Neural progenitor cell (in vitro differentiated cells): ENCODE data around the gene PTPN11. TPM values are rescaled to one million over a fixed set of nuclear protein-coding genes. Genes with fewer than 3 reads are reported as not detected.
"Not testable (repeated sequence)": the region's sequence is repeated elsewhere in the genome, so short reads cannot be mapped to it uniquely, and the experiment has no call there.

Source experiments
- DNase-seq: peaks from one replicate; pipeline ENCODE4 v3.0.0-alpha.2; 2016; ENCODE audit warnings: low spot score
- H2AFZ ChIP-seq: fragments of 200-600 bp; sonication (generic); replicated peaks from 2 replicates; pipeline ENCODE4 v1.6.1; 2016; ENCODE audit warnings: antibody characterized with exemption
- H3F3A ChIP-seq: fragments of 200-600 bp; sonication (generic); 2 replicates; pipeline ENCODE4 v1.6.1; 2016; ENCODE audit warnings: antibody characterized with exemption, low read depth
- H3K27ac ChIP-seq: fragments of 200-600 bp; sonication (generic); 2 replicates; pipeline ENCODE4 v1.5.1; 2016; ENCODE audit warnings: mild to moderate bottlenecking
- H3K27me3 ChIP-seq: fragments of 200-600 bp; sonication (generic); 2 replicates; pipeline ENCODE4 v1.6.1; 2016; ENCODE audit warnings: mild to moderate bottlenecking, moderate library complexity
- H3K36me3 ChIP-seq: fragments of 200-600 bp; sonication (generic); 2 replicates; pipeline ENCODE4 v1.5.1; 2016
- H3K4me1 ChIP-seq: fragments of 200-600 bp; sonication (generic); 2 replicates; pipeline ENCODE4 v1.6.1; 2016; ENCODE audit warnings: mixed run types
- H3K4me2 ChIP-seq: fragments of 200-600 bp; sonication (generic); 2 replicates; pipeline ENCODE4 v1.6.1; 2016
- H3K4me3 ChIP-seq: fragments of 200-600 bp; sonication (generic); 2 replicates; pipeline ENCODE4 v1.5.1; 2016
- H3K79me2 ChIP-seq: fragments of 200-600 bp; sonication (generic); 2 replicates; pipeline ENCODE4 v1.6.1; 2016; ENCODE audit warnings: low read depth
- H3K9ac ChIP-seq: fragments of 200-600 bp; sonication (generic); 2 replicates; pipeline ENCODE4 v1.6.1; 2016
- H3K9me3 ChIP-seq: fragments of 200-600 bp; sonication (generic); 2 replicates; pipeline ENCODE4 v1.5.1; 2016; ENCODE audit warnings: low read depth
- H4K20me1 ChIP-seq: fragments of 200-600 bp; sonication (generic); 2 replicates; pipeline ENCODE4 v1.6.1; 2016; ENCODE audit warnings: low read depth
- H3K27ac Mint-ChIP-seq: 3 replicates; pipeline ENCODE4 v1.8.0; 2021; ENCODE audit warnings: mixed read lengths
- H3K27me3 Mint-ChIP-seq: 2 replicates; pipeline ENCODE4 v1.8.0; 2022; ENCODE audit warnings: low read depth, mild to moderate bottlenecking, inconsistent platforms, moderate library complexity, mixed read lengths; ENCODE audit not compliant: insufficient read depth
- H3K36me3 Mint-ChIP-seq: 3 replicates; pipeline ENCODE4 v1.8.0; 2021; ENCODE audit warnings: mixed read lengths
- H3K4me1 Mint-ChIP-seq: 3 replicates; pipeline ENCODE4 v1.8.0; 2021; ENCODE audit warnings: mixed read lengths
- H3K4me3 Mint-ChIP-seq: 3 replicates; pipeline ENCODE4 v1.8.0; 2021; ENCODE audit warnings: mild to moderate bottlenecking, moderate library complexity, mixed read lengths
- H3K9me3 Mint-ChIP-seq: 3 replicates; pipeline ENCODE4 v1.8.0; 2020; ENCODE audit warnings: mixed read lengths
- EZH2 ChIP-seq: fragments of 200-600 bp; sonication (generic); IDR thresholded peaks from 2 replicates; pipeline ENCODE4 v1.6.1; 2017; ENCODE audit warnings: antibody characterized with exemption, mild to moderate bottlenecking, moderate library complexity
- EZH2phosphoT487 ChIP-seq: fragments of 200-600 bp; sonication (generic); IDR thresholded peaks from 2 replicates; pipeline ENCODE4 v1.6.1; 2017; ENCODE audit warnings: antibody characterized with exemption
- total RNA-seq: library from RNA; depleted of rRNA; stranded (reverse); fragments of >200 nt; gene quantifications from 2 replicates; pipeline ENCODE4 v1.2.3, GENCODE V29; 2015; ENCODE audit warnings: low replicate concordance
- TF ChIP-seq, protein P1 (sequence below): fragments of 200-600 bp; sonication (generic); IDR thresholded peaks from 2 replicates; pipeline ENCODE4 v1.5.1; 2017; ENCODE audit warnings: antibody characterized with exemption, mild to moderate bottlenecking

The PTPN11 gene
- total RNA-seq, 1 donor from 2014 or later = 85.2 TPM

DNA sequence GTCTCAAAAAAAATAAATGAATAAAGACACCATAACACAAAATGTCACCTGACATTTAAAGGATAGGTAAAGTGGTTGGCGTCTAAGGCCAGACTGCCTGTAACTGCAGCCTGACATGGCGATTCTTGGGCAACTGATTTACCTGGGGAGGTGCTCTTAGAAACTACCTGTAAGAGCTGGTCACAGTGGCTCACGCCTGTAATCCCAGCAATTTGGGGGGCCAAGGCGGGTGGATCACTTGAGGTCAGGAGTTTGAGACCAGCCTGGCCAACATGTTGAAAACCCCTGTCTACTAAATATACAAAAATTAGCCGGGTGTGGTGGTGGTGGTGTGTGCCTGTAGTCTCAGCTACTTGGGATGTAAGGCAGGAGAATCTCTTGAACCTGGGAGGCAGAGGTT is 17.7 kb upstream of the PTPN11 start:
- H3K9me3 Mint-ChIP-seq = peaks cover 3% of the 10 kb centered on the region
- H3K27me3 ChIP-seq = no peaks in the 10 kb centered on the region
- no peak for DNase-seq
- no peak overlapping the region for H3K4me2 ChIP-seq
- H4K20me1 ChIP-seq = peaks cover 14% of the 10 kb centered on the region
- no peak overlapping the region for H3K27ac Mint-ChIP-seq
- H3K9me3 ChIP-seq = no peaks in the 10 kb centered on the region
- no peak overlapping the region for H3K4me3 Mint-ChIP-seq
- no peak overlapping the region for H2AFZ ChIP-seq
- TF ChIP-seq EZH2 (no peak), EZH2phosphoT487 (no peak)
- TF ChIP-seq, protein P1, sequence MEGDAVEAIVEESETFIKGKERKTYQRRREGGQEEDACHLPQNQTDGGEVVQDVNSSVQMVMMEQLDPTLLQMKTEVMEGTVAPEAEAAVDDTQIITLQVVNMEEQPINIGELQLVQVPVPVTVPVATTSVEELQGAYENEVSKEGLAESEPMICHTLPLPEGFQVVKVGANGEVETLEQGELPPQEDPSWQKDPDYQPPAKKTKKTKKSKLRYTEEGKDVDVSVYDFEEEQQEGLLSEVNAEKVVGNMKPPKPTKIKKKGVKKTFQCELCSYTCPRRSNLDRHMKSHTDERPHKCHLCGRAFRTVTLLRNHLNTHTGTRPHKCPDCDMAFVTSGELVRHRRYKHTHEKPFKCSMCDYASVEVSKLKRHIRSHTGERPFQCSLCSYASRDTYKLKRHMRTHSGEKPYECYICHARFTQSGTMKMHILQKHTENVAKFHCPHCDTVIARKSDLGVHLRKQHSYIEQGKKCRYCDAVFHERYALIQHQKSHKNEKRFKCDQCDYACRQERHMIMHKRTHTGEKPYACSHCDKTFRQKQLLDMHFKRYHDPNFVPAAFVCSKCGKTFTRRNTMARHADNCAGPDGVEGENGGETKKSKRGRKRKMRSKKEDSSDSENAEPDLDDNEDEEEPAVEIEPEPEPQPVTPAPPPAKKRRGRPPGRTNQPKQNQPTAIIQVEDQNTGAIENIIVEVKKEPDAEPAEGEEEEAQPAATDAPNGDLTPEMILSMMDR = no peak
- no peaks in the 10 kb centered on the region for H3K79me2 ChIP-seq
- H3K36me3 ChIP-seq = peaks cover 13% of the 10 kb centered on the region
- peaks cover 13% of the 10 kb centered on the region for H3K36me3 Mint-ChIP-seq
- H3K27ac ChIP-seq = no peak overlapping the region
- H3F3A ChIP-seq = peaks cover 38% of the 10 kb centered on the region
- H3K4me1 ChIP-seq = no peaks in the 10 kb centered on the region
- peaks cover 4% of the 10 kb centered on the region for H3K27me3 Mint-ChIP-seq
- H3K4me1 Mint-ChIP-seq = no peaks in the 10 kb centered on the region
- no peak overlapping the region for H3K4me3 ChIP-seq
- no peak overlapping the region for H3K9ac ChIP-seq

DNA sequence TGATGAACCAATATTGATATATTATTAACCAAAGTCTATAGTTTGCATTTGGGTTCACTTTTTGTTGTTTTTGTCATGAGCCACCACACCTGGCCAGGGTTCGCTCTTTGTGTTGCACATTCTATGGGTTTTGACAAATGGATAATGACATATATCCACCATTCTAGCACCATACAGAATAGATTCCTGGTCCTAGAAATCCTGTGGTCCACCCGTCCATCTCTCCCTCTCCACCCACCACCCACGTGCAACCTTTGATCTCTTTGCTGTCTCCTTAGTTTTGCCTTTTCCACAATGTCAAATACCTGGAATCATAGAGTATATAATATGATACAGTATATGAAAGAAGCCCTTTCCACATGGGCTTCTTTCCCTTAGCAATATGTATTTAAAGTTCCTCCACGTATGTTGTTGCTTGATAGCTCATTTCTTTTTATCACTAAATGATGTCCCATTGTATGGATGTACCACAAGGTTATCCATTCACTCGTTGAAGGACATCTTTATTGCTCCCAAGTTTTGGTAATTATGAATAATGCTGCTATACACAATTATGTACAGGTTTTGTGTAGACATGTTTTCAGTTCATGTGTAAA is 16.7 kb upstream of the PTPN11 start:
- peaks cover 21% of the 10 kb centered on the region for H3K36me3 Mint-ChIP-seq
- TF ChIP-seq EZH2phosphoT487 (no peak), EZH2 (no peak)
- TF ChIP-seq, protein P1 = no peak
- Histone ChIP-seq H3F3A (peaks cover 47% of the 10 kb centered on the region), H3K4me3 (no peak overlapping the region), H4K20me1 (peaks cover 23% of the 10 kb centered on the region), H3K36me3 (peaks cover 20% of the 10 kb centered on the region), H2AFZ (no peak overlapping the region), H3K9ac (no peak overlapping the region), H3K4me1 (peaks cover 3% of the 10 kb centered on the region), H3K79me2 (peaks cover 6% of the 10 kb centered on the region), H3K4me2 (no peak overlapping the region), H3K27ac (no peak overlapping the region), H3K9me3 (no peaks in the 10 kb centered on the region), H3K27me3 (no peaks in the 10 kb centered on the region)
- H3K9me3 Mint-ChIP-seq = no peaks in the 10 kb centered on the region
- no peak overlapping the region for H3K4me3 Mint-ChIP-seq
- DNase-seq = no peak
- peaks cover under 1% of the 10 kb centered on the region for H3K4me1 Mint-ChIP-seq
- no peak overlapping the region for H3K27ac Mint-ChIP-seq
- no peaks in the 10 kb centered on the region for H3K27me3 Mint-ChIP-seq

DNA sequence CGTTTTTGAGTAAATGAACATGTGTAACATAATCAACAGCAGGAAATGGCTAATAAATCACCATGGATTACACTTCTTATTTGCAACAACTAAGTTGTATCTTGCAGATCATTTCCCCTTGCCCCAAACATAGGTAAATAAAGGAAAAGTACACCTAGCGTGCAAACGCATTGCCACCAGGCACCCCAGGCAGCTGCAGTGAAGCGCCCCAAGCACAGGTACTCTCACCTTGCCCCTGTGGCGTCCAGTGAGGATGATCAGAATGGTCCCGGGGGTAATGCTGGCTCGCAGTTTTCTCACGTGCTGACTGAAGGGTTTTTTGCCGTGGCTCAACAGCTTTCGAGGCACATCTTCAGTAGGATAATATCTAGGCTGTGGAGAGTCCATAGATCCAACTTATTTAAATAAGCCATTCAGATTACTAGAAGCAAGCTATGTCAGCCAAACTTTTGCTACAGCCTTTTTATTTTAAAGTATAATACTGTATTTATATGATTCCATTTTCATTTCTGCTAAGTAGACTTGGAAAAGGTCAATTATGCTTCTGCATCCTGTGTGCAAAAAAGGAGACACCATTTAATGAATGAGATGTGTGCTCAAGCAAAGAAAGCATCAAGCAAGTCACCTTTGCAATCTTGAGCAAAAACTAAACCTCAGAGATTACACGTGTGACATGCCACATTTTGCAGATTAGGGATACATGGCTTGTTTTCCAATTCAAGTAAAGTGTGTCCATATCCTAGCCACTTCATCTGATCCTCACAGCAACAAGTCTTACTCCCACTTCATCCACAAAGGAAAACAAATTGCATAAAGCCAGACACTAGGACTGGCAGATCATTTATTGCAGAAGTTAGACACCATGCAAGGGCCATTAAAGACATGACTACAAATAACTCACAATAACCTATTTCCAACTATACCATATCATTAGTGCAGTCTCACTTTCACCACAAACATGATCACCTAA is 11.9 kb upstream of the PTPN11 start:
- Mint-ChIP-seq H3K27me3 (peaks cover 8% of the 10 kb centered on the region), H3K27ac (no peak overlapping the region), H3K36me3 (peaks cover 34% of the 10 kb centered on the region), H3K4me3 (peak overlapping the region; percentile 100), H3K9me3 (no peaks in the 10 kb centered on the region), H3K4me1 (peaks cover 16% of the 10 kb centered on the region)
- DNase-seq = no peak
- peaks cover 30% of the 10 kb centered on the region for H3K79me2 ChIP-seq
- no peak overlapping the region for H2AFZ ChIP-seq
- H3K9ac ChIP-seq = no peak overlapping the region
- peaks cover 46% of the 10 kb centered on the region for H4K20me1 ChIP-seq
- H3K27ac ChIP-seq = no peak overlapping the region
- peaks cover 78% of the 10 kb centered on the region for H3F3A ChIP-seq
- H3K27me3 ChIP-seq = no peaks in the 10 kb centered on the region
- H3K36me3 ChIP-seq = peaks cover 32% of the 10 kb centered on the region
- no peaks in the 10 kb centered on the region for H3K9me3 ChIP-seq
- peak overlapping the region; percentile 93 for H3K4me3 ChIP-seq
- TF ChIP-seq EZH2phosphoT487 (no peak), EZH2 (no peak)
- TF ChIP-seq, protein P1 = no peak
- peaks cover 10% of the 10 kb centered on the region for H3K4me1 ChIP-seq
- H3K4me2 ChIP-seq = peak overlapping the region; percentile 99

DNA sequence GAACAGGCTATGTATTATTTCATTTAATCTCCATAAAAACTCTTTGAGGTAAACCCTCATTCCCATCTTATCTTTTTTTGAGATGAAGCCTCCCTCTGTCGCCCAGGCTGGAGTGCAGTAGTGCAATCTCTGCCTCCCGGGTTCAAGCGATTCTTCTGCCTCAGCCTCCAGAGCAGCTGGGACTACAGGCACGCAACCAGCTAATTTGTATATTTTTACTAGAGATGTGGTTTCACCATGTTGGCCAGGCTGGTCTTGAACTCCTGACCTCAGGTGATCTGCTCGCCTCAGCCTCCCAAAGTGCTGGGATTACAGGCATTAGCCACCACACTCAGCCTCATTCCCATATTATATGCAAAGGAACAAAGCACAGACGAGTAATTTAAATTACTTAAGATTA is 11.1 kb upstream of the PTPN11 start:
- H3K36me3 Mint-ChIP-seq = peaks cover 34% of the 10 kb centered on the region
- Histone ChIP-seq H3K4me2 (peak overlapping the region; percentile 99), H3K79me2 (peaks cover 30% of the 10 kb centered on the region), H3K4me1 (peaks cover 10% of the 10 kb centered on the region), H4K20me1 (peaks cover 46% of the 10 kb centered on the region), H3K36me3 (peaks cover 32% of the 10 kb centered on the region), H3K9ac (peak overlapping the region; percentile 97), H3K4me3 (peak overlapping the region; percentile 93), H3F3A (peaks cover 70% of the 10 kb centered on the region)
- H3K27ac Mint-ChIP-seq = peak overlapping the region; percentile 50
- DNase-seq, H3K27me3 Mint-ChIP-seq, H3K9me3 ChIP-seq, H2AFZ ChIP-seq, H3K9me3 Mint-ChIP-seq, H3K27me3 ChIP-seq, H3K27ac ChIP-seq: not testable (repeated sequence)
- peaks cover 16% of the 10 kb centered on the region for H3K4me1 Mint-ChIP-seq
- H3K4me3 Mint-ChIP-seq = peak overlapping the region; percentile 100
